Non-pigmented ciliary epithelial cell (primary cell): ENCODE data around the gene TOP1.

ENCODE experiments used
- DNase-seq: peaks from one replicate; pipeline ENCODE4 v3.0.0-alpha.2; 2010; ENCODE audit warnings: low read depth

The TOP1 gene

GRCh38 chr20:41004531-41005360 lies 23.9 kb upstream of the TOP1 start:
- DNase-seq, result no peak

DNA sequence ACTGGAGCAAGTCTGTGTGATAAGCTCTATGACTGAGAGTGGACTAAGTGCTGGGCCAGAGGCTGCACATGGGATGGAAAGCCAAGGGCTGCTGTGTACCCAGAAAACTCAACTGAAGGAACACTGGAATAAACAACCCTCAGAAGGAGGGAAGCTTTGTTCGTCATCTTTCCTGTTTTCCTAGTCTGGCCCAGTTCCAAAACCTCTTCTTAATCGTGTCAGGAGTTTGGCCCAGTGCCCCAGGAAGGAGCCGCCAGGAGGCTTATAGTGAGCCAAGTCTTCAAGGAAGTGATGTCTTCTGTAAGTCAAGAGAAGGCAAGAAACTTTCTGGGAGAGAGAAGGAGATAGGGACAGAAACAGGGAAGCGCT lies 23.3 kb upstream of the TOP1 start:
- peak; percentile 91 for DNase-seq

- DNase-seq, result no peak
Measured at GRCh38 chr20:41006126-41006935, 22.3 kb upstream of the TOP1 start.

DNA sequence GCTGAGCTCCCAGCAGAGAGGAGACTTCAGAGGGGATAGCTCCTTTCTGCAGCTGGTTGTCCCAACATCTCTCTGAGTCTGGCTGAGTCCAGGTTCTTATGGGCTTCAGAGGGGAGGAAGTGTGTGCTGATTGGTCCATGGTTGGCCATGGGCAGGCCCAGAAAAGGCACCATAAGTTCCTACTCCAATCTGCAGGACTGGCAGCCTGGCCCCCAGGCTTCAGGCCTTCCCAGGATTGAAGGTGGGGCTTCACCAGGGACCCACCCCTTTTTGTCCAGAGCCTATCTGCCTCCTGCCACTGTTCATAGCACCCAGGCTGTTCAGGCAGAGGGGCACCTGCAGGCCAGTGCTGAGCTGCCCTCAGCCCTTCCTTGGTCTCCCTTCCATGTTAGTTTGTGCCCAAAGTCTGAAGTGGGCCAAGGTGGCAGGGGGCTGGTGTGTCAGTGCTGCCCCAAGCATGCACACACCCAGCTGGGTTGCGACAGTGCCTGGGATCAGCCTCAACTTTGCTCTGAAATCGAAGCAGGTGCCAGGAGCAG lies 21.6 kb upstream of the TOP1 start:
- no peak for DNase-seq

DNA sequence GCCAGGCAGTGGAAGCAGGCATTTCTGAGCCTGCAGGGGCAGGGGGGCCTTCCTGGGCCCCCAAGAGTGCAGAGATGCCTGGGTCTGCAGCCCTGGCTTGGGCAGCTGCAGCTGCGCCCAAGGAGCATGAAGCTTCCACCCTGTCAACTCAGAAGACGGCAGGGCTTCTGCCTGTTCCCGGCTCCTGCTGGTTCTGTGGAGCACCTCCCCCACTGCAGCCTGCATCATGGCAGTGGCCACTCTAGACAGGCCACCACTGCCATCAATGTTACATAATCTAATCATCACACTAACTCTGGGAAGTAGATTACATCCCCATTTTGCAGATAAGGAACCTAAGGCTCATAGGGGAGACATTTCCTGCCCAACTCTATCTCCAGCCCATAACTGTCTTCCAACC lies 21.1 kb upstream of the TOP1 start:
- DNase-seq, result no peak

- DNase-seq, result peak; percentile 65
Measured at GRCh38 chr20:41009946-41010345, 18.7 kb upstream of the TOP1 start.

GRCh38 chr20:41011551-41012067 lies 17.0 kb upstream of the TOP1 start:
- no peak for DNase-seq

- no peak for DNase-seq
Measured at GRCh38 chr20:41014561-41015088, 14.0 kb upstream of the TOP1 start.

DNA sequence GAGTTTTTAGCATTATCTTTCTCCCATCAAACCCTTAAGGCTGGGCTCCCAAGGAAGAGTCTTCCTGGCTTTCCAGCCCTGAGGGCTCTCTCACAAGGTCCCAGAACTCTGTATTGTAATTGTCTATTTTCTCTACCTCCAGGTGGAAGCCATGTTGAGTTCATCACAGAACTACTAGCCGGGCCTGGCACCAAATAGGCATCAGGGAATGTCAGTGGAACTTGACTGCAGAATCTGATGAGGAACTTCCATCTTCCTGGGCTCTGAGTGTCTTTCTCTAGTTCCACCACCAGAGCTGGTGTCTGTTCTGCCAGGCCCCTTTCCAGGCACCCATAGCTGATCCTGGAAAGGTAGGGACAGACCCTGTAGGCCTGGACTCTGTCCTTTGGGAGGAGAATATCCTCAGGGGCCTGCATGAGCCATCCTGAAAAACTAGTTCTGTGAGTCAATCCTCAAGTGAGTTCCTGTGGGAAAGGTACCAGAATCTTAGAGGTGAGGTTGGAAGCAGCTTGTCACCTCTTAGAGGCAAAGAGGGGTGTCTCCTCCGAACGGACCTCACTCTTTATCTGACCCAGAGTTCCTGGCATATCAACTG lies 11.1 kb upstream of the TOP1 start:
- DNase-seq, result no peak

- DNase-seq, result no peak
Measured at GRCh38 chr20:41018153-41018552, 10.5 kb upstream of the TOP1 start.

DNA sequence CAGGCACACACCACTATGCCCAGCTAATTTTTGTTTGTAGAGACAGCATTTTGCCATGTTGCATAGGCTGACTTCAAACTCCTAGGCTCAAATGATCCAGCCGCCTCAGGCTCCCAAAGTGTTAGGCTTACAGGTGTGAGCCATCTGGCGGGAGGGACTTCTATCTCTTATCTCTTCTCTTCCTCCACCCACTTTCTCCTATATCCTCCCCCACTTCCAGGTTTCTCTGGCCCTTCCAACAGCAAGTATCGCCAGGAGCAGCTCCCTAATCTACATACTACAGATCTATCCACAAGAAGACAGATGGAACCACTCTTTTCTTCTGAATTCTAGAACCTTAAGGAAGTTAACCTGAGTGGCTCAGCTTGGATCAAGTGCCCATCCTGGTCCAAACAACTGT lies 5.1 kb upstream of the TOP1 start:
- DNase-seq, result no peak

DNA sequence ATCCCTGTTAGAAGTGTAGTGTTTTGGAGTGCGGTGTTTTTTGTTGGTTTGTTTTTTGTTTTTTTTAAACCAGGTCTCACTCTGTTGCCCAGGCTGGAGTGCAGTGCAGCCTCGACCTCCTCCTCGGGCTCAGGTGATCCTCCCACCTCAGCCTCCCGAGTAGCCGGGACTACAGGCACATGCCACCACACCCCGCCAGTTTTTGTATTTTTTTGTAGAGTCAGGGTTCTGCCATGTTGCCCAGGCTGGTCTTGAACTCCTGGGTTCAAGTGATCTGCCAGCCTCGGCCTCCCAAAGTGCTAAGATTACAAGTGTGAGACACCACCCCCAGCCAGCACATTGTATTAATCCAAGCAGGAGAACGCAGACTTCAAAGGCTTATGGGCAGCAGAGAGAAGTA lies 1.3 kb upstream of the TOP1 start:
- DNase-seq, result no peak

GRCh38 chr20:41027872-41028358 lies 707 bp upstream of the TOP1 start:
- DNase-seq, result no peak

GRCh38 chr20:41029150-41029901 lies 704 bp downstream of the TOP1 start:
- DNase-seq, result no peak

- no peak for DNase-seq
Measured at GRCh38 chr20:41030061-41030460, 1.4 kb downstream of the TOP1 start.

DNA sequence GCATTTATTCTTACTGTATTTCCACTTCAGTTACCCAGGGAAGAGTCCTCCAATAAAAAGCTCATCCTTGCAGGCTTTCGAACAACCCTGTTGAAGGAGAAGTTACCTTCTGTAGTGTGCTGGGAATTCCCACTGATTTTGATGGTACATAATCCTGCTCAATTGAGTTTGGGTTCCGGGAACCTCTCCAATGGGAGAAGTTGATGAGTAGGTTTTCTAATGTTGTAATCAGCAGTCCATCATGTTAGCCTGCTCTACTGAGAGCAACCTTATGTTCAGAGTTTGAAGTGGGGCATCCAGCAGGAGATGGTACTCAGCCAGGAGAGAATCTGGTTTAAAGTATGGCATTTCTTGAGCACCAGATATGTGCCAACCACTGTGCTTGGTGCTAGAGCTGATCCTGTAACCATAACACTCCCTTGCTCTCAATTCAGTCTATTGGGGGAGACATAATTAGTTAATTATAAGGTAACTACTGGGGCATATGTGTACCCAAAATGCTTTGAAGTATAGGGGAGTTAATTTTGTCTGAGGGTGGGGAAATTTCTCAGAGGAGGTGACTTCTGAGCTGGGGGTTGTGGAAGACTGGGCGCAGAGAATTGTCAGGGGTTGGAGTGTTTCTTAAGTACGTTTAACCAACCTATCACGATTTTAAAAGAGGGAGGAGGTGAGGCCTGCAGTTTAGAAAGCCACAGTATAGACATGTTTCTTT lies 2.1 kb downstream of the TOP1 start:
- no peak for DNase-seq

GRCh38 chr20:41031243-41031619 lies 2.6 kb downstream of the TOP1 start:
- no peak for DNase-seq

DNA sequence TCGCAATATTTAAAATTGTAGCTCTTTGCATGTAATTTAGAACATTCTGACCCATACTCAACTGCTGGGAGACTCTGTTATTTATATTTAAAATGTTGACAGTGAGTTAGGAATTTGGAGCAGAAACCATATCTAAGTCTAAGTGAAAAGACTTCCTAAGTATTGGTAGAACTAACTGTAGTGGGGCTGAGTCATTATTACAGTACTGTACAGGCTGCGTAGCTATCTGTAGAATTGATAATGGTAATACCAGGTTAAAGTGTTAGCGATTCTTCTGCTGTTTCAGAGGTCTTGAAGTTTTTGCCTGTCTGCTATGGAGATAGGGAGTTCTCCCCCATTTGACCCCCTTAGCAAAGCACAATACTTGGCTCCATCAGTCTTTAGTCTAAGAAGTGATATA lies 3.6 kb downstream of the TOP1 start:
- no peak for DNase-seq

- no peak for DNase-seq
Measured at GRCh38 chr20:41034239-41034638, 5.6 kb downstream of the TOP1 start.

DNA sequence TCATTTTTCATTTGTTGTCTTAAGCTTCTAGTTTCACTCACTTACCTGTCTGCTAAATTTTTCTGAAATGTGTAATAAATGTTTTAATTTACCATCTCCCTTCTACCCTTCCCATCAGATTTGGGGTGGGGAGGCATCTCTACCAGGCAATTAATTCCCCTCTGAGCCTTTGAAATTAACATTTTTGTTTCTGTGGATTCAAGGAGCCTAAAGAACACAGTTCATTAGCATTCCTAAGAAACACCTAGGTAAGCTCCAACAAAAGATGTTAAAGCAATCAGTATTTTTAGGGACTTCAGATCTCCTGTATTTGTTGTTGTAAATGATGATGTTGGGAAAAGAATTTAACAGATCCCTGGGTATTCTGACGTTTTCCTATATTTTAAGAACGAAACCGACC lies 6.6 kb downstream of the TOP1 start:
- no peak for DNase-seq

DNA sequence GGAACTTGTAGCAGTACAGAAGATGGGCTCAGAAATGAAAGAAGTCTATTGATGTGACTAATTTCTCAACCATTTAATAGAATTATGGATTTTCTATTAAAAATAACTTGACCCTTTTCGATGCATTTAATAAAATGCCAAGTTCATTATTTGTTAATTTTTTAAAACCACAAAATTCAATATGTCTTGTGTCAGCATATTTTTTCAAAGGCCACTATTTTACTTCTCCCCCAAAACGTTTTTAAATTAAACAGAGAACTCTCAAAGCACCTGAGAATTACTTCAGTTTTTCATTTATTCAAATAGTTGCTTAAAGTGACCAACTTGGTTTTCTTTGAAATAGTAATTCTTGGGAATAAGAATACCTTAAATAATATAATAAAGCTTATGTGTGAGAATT lies 8.6 kb downstream of the TOP1 start:
- no peak for DNase-seq
